ENCODE results near the gene ACAA1. TPM values are rescaled to one million over a fixed set of nuclear protein-coding genes. Genes with fewer than 3 reads are reported as not detected.
"Not testable (repeated sequence)": the region's sequence is repeated elsewhere in the genome, so short reads cannot be mapped to it uniquely, and the experiment has no call there.

ACAA1 gene
- total and polyA plus RNA-seq, 2 of the 13 experiments (the other 11 are each of a cell fraction or from before 2014, with no cell fraction given): 60.8 to 188 TPM

DNA sequence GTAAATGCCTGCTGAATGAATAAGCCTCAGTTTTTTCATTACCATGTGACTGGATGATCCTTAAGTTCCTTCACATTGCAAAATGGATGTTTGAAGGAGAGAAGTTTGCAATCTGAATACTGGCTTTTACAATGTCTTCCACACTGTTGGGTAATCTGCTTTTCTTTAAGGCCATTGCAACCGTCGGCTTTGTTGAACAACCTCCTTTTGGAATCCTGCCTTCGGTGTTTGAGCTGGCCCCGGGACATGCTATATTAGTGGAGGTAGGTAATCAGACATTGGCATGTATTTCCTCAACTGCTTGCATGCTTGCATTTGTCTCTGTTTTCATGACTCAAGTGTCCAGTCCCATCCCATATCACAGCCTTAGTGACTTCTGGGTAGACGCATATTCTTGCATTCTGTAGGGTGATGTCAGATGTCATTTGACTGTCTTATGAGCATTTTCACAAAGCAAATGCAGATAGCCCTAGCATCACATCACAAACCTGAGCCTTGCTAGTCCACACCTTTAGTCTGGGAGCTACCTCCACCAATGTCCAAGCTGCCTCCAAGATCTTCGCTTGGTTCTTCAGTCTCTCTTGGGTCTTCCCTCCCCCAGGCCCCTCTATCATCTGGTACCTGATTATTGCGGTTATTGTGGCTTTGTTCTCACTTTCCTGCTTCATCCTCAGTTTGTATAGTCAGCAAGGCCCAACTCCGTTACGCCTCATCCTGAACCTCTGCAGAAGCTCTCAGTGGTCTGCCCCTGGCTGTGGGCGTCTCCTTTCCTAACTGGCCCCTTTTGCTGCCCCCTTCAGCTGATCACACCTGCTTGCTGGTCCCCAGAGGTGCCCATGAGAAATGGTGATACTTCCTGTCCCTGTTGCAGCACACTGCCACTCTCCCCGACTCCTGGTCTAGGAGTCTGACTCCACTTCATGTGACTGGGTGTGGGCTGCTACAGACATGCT is 48.5 kb downstream of the ACAA1 start (continued):
- TF ChIP-seq ZBTB46 (CRISPR knock-in tag; IDR thresholded peaks at IDR 0.05; ENCODE audit: borderline replicate concordance) (no peak), NFE2 (CRISPR knock-in tag; IDR thresholded peaks at IDR 0.05) (no peak), PPARG (CRISPR knock-in tag; conservative IDR thresholded peaks at IDR 0.05) (no peak), SMARCC2 (IDR thresholded peaks at IDR 0.05) (no peak), IRF2 (CRISPR knock-in tag; IDR thresholded peaks at IDR 0.05) (no peak)
- TF ChIP-seq, protein P1, sequence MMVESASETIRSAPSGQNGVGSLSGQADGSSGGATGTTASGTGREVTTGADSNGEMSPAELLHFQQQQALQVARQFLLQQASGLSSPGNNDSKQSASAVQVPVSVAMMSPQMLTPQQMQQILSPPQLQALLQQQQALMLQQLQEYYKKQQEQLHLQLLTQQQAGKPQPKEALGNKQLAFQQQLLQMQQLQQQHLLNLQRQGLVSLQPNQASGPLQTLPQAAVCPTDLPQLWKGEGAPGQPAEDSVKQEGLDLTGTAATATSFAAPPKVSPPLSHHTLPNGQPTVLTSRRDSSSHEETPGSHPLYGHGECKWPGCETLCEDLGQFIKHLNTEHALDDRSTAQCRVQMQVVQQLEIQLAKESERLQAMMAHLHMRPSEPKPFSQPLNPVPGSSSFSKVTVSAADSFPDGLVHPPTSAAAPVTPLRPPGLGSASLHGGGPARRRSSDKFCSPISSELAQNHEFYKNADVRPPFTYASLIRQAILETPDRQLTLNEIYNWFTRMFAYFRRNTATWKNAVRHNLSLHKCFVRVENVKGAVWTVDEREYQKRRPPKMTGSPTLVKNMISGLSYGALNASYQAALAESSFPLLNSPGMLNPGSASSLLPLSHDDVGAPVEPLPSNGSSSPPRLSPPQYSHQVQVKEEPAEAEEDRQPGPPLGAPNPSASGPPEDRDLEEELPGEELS (CRISPR knock-in tag; IDR thresholded peaks at IDR 0.05): no peak

- H3K4me1 ChIP-seq (ENCODE audit: insufficient read depth, low read length); H3K9me3 ChIP-seq (ENCODE audit: low read length); H3K27me3 ChIP-seq (ENCODE audit: control insufficient read depth in 1 of 2, insufficient read depth in 2 of 2, low read length in 2 of 2); H3K79me2 ChIP-seq (ENCODE audit: insufficient read depth, low read length); DNase-seq (ENCODE audit: low spot score); ATAC-seq; in situ Hi-C loops (cut with HindIII; ENCODE audit: extremely low pct_ligation_motif_present, low pct_unique_long_range_greater_than_20kb); H3K4me3 ChIP-seq (replicated peaks in 1 of 3; ENCODE audit: insufficient read depth in 1 of 3, low read depth in 2 of 3, low read length in 3 of 3); POLR2A ChIA-PET; H3K36me3 ChIP-seq (replicated peaks in 1 of 2; ENCODE audit: control insufficient read depth in 1 of 2, insufficient read depth in 2 of 2, low read length in 2 of 2); BruUV-seq (replicated peaks); H3K27ac ChIP-seq (ENCODE audit: extremely low read length, insufficient read depth, low read length); H2AFZ ChIP-seq (ENCODE audit: low read length); H4K20me1 ChIP-seq (ENCODE audit: insufficient read depth, low read length); H3K9ac ChIP-seq (ENCODE audit: insufficient read depth, low read depth, low read length); CTCF ChIA-PET (ENCODE audit: low intra/inter-chr PET ratio, low total read pairs); H3K4me2 ChIP-seq (ENCODE audit: low read depth, low read length); intact Hi-C loops (cut with micrococcal nuclease; ENCODE audit: unreplicated experiment); FAIRE-seq: not testable (repeated sequence)
Measured at GRCh38 chr3:38087278-38087677, 49.6 kb downstream of the ACAA1 start.
